Neural cell (in vitro differentiated cells): ENCODE results near the gene MRPL50.

Source experiments
- EP300 ChIP-seq: fragments of 450-650 bp; conservative IDR thresholded peaks from 2 replicates; pipeline ENCODE4 v1.6.1; 2014; ENCODE audit warnings: antibody characterized with exemption, mild to moderate bottlenecking, moderate library complexity; ENCODE audit not compliant: poor library complexity, severe bottlenecking
- MXI1 ChIP-seq: fragments of 450-650 bp; conservative IDR thresholded peaks from 2 replicates; pipeline ENCODE4 v1.6.1; 2014; ENCODE audit warnings: antibody characterized with exemption, mild to moderate bottlenecking; ENCODE audit not compliant: poor library complexity, severe bottlenecking
- SMC3 ChIP-seq: fragments of 450-650 bp; conservative IDR thresholded peaks from 2 replicates; pipeline ENCODE4 v1.6.1; 2014; ENCODE audit warnings: antibody characterized with exemption, mild to moderate bottlenecking, moderate library complexity; ENCODE audit not compliant: poor library complexity
- TF ChIP-seq, protein P1 (sequence below): fragments of 450-650 bp; IDR thresholded peaks from 2 replicates; pipeline ENCODE4 v1.5.1; 2014; ENCODE audit warnings: antibody characterized with exemption, mild to moderate bottlenecking, moderate library complexity; ENCODE audit not compliant: poor library complexity, severe bottlenecking

DNA sequence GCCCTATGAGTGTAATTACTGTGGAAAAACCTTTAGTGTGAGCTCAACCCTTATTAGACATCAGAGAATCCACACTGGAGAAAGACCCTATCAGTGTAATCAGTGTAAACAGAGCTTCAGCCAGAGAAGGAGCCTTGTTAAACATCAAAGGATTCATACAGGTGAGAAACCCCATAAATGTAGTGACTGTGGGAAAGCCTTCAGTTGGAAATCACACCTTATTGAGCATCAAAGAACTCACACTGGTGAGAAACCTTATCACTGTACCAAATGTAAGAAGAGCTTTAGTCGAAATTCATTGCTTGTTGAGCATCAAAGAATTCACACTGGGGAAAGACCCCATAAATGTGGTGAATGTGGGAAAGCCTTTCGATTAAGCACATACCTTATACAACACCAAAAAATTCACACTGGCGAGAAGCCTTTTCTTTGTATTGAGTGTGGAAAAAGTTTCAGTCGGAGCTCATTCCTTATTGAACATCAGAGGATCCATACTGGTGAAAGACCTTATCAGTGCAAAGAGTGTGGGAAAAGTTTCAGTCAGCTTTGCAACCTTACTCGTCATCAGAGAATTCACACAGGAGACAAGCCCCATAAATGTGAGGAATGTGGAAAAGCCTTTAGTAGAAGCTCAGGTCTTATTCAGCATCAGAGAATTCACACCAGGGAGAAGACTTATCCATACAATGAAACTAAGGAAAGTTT lies 10.1 kb upstream of the MRPL50 start:
- TF ChIP-seq, protein P1, sequence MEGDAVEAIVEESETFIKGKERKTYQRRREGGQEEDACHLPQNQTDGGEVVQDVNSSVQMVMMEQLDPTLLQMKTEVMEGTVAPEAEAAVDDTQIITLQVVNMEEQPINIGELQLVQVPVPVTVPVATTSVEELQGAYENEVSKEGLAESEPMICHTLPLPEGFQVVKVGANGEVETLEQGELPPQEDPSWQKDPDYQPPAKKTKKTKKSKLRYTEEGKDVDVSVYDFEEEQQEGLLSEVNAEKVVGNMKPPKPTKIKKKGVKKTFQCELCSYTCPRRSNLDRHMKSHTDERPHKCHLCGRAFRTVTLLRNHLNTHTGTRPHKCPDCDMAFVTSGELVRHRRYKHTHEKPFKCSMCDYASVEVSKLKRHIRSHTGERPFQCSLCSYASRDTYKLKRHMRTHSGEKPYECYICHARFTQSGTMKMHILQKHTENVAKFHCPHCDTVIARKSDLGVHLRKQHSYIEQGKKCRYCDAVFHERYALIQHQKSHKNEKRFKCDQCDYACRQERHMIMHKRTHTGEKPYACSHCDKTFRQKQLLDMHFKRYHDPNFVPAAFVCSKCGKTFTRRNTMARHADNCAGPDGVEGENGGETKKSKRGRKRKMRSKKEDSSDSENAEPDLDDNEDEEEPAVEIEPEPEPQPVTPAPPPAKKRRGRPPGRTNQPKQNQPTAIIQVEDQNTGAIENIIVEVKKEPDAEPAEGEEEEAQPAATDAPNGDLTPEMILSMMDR: no peak
- TF ChIP-seq EP300: no peak
- no peak for TF ChIP-seq SMC3
- no peak for TF ChIP-seq MXI1
